HepG2 (cell line): ENCODE results near the gene PPP1R18. TPM values are rescaled to one million over a fixed set of nuclear protein-coding genes. Genes with fewer than 3 reads are reported as not detected.
A peak's percentile ranks its signal among the peaks of the same experiment; 100 is the strongest.

ENCODE experiments used
- BRD4 ChIP-seq: sonication (generic); formaldehyde crosslinking; IDR thresholded peaks from 2 replicates; pipeline ENCODE4 v1.4.0; 2020; ENCODE audit warnings: missing genetic modification reagents
- EP300 ChIP-seq, 3 experiments: sonication (generic) in 1 of 3; formaldehyde crosslinking in 1 of 3; IDR thresholded peaks; 2 replicates each; pipeline versions ENCODE4 v1.5.1 to v1.6.1; 2011 to 2020; ENCODE audit warnings: low read depth in 2 of 3, low read length in 2 of 3, borderline replicate concordance in 1 of 3, improper control_type of control experiment in 1 of 3, mild to moderate bottlenecking in 1 of 3, missing genetic modification reagents in 1 of 3, moderate library complexity in 1 of 3
- FOXP4 ChIP-seq: sonication (generic); formaldehyde crosslinking; IDR thresholded peaks from 2 replicates; pipeline ENCODE4 v1.4.0; 2020; ENCODE audit warnings: missing genetic modification reagents
- HHEX ChIP-seq: IDR thresholded peaks from 2 replicates; pipeline ENCODE4 v1.6.1; 2016; ENCODE audit warnings: control low read depth
- ISX ChIP-seq: sonication (generic); formaldehyde crosslinking; conservative IDR thresholded peaks from 2 replicates; pipeline ENCODE4 v1.5.0; 2020; ENCODE audit warnings: missing genetic modification reagents
- KDM1A ChIP-seq: IDR thresholded peaks from 2 replicates; pipeline ENCODE4 v1.6.1; 2016; ENCODE audit warnings: missing compliant biosample characterization
- KLF16 ChIP-seq, 2 experiments: sonication (generic) in 1 of 2; formaldehyde crosslinking in 1 of 2; IDR thresholded peaks; 2 replicates each; pipeline versions ENCODE4 v1.6.1 to v1.8.0; 2016 to 2023; ENCODE audit warnings: missing genetic modification reagents in 2 of 2, missing compliant biosample characterization in 1 of 2
- SNAPC4 ChIP-seq: sonication (generic); formaldehyde crosslinking; IDR thresholded peaks from 2 replicates; pipeline ENCODE4 v1.4.0; 2020; ENCODE audit warnings: mild to moderate bottlenecking, missing genetic modification reagents
- TAF1 ChIP-seq: sonication (generic); formaldehyde crosslinking; IDR thresholded peaks from 2 replicates; pipeline ENCODE4 v1.4.0; 2020; ENCODE audit warnings: missing genetic modification reagents
- THAP11 ChIP-seq: IDR thresholded peaks from 2 replicates; pipeline ENCODE4 v1.6.1; 2016; ENCODE audit warnings: missing biosample characterization, missing genetic modification reagents
- ZBTB1 ChIP-seq: sonication (generic); formaldehyde crosslinking; IDR thresholded peaks from 2 replicates; pipeline ENCODE4 v1.4.0; 2020; ENCODE audit warnings: missing genetic modification reagents, borderline replicate concordance
- ZBTB49 ChIP-seq: sonication (generic); formaldehyde crosslinking; IDR thresholded peaks from 2 replicates; pipeline ENCODE4 v1.4.0; 2020; ENCODE audit warnings: missing genetic modification reagents, borderline replicate concordance
- ZC3H13 ChIP-seq: sonication (generic); formaldehyde crosslinking; IDR thresholded peaks from 2 replicates; pipeline ENCODE4 v1.8.1; 2023; ENCODE audit warnings: mild to moderate bottlenecking, missing genetic modification reagents, moderate library complexity
- ZMYM3 ChIP-seq: sonication (generic); formaldehyde crosslinking; IDR thresholded peaks from 2 replicates; pipeline ENCODE4 v1.5.1; 2020; ENCODE audit warnings: mild to moderate bottlenecking, missing genetic modification reagents
- ZNF205 ChIP-seq: IDR thresholded peaks from 2 replicates; pipeline ENCODE4 v1.6.1; 2018; ENCODE audit warnings: missing biosample characterization, missing genetic modification reagents
- ZNF263 ChIP-seq: sonication (generic); formaldehyde crosslinking; IDR thresholded peaks from 2 replicates; pipeline ENCODE4 v1.4.0; 2020; ENCODE audit warnings: missing genetic modification reagents
- ZNF501 ChIP-seq: sonication (generic); formaldehyde crosslinking; IDR thresholded peaks from 2 replicates; pipeline ENCODE4 v1.5.1; 2020; ENCODE audit warnings: mild to moderate bottlenecking, moderate library complexity, missing genetic modification reagents
- ZNF564 ChIP-seq: sonication (generic); formaldehyde crosslinking; IDR thresholded peaks from 2 replicates; pipeline ENCODE4 v1.8.1; 2023; ENCODE audit warnings: mild to moderate bottlenecking, missing genetic modification reagents
- ZNF83 ChIP-seq: sonication (generic); formaldehyde crosslinking; IDR thresholded peaks from 2 replicates; pipeline ENCODE4 v1.4.0; 2020; ENCODE audit warnings: missing genetic modification reagents, mild to moderate bottlenecking, borderline replicate concordance
- ZSCAN21 ChIP-seq: sonication (generic); formaldehyde crosslinking; IDR thresholded peaks from 2 replicates; pipeline ENCODE4 v1.8.0; 2022; ENCODE audit warnings: mild to moderate bottlenecking, missing genetic modification reagents, moderate library complexity, borderline replicate concordance
- polyA plus RNA-seq, 8 experiments: library from polyadenylated mRNA; depleted of rRNA in 3 of 8; stranded (reverse) in 7 of 8; unstranded in 1 of 8; fragments of >200 nt; fragmentation: Illumina TruSeq in 4 of 8; extraction: Trizol in 4 of 8; gene quantifications; 2 replicates each; pipeline versions ENCODE4 v1.2.1 to v1.2.3, GENCODE V29; 2011 to 2016; ENCODE audit warnings: low read depth in 4 of 8, missing spikeins in 1 of 8, mixed read lengths in 1 of 8; ENCODE audit not compliant: insufficient read depth in 1 of 8
- total RNA-seq, 5 experiments: library from RNA; depleted of rRNA; stranded (reverse); fragments of >200 nt; fragmentation: Illumina TruSeq; extraction: Trizol; gene quantifications; 2 replicates each; pipeline ENCODE4 v1.2.3, GENCODE V29; 2016; ENCODE audit warnings: low read depth in 1 of 5

PPP1R18 gene
- total and polyA plus RNA-seq, 2 of the 13 experiments (the other 11 are each of a cell fraction or from before 2014, with no cell fraction given) = 4.9 to 9.2 TPM

GRCh38 chr6:30690403-30691207, 4.2 kb upstream of the PPP1R18 start, which contains the start of gene NRM (continued):
- TF ChIP-seq ZBTB49 (CRISPR knock-in tag) (no peak), KDM1A (0 out of 2 replicates have a peak, but pooled peaks have one; percentile 15), ZNF263 (CRISPR knock-in tag) (peak; percentile 78), ISX (0 out of 2 replicates have a peak, but pooled peaks have one; percentile 34), ZMYM3 (CRISPR knock-in tag) (no peak; the same call in 1 of the 2 replicates), EP300 (IDR thresholded peaks at IDR 0.05; ENCODE audit: low read depth in 2 of 2, low read length in 2 of 2) (0 out of 4 replicates have a peak, but pooled peaks of 1 of the 2 experiments have one; percentile 20), EP300 (CRISPR knock-in tag; IDR thresholded peaks at IDR 0.05; ENCODE audit: borderline replicate concordance) (no peak), SNAPC4 (CRISPR knock-in tag) (peak; percentile 62; the same call in 1 of the 2 replicates), ZNF205 (no peak), ZBTB1 (CRISPR knock-in tag) (no peak), THAP11 (CRISPR knock-in tag) (peak; percentile 63), KLF16 (CRISPR knock-in tag; IDR thresholded peaks at IDR 0.05) (peak in 1 of 2 experiments; percentile 79; a peak in 1 of 4 replicates), ZSCAN21 (CRISPR knock-in tag) (peak; percentile 72; the same call in 1 of the 2 replicates), TAF1 (CRISPR knock-in tag) (peak; percentile 75), ZNF564 (CRISPR knock-in tag) (no peak), HHEX (CRISPR knock-in tag) (no peak), FOXP4 (CRISPR knock-in tag) (peak; percentile 52; the same call in 1 of the 2 replicates), BRD4 (CRISPR knock-in tag) (no peak), ZNF83 (CRISPR knock-in tag) (no peak), ZC3H13 (CRISPR knock-in tag) (0 out of 2 replicates have a peak, but pooled peaks have one; percentile 19), ZNF501 (CRISPR knock-in tag) (peak; percentile 64; the same call in 1 of the 2 replicates)
